Posterior vena cava (tissue), 2 donors: ENCODE measurements around the gene TPRKB. TPM values are rescaled to one million over a fixed set of nuclear protein-coding genes. Genes with fewer than 3 reads are reported as not detected.

Experiments used
- total RNA-seq, 2 donors: library from RNA; stranded (reverse); fragmentation: NEBNext Ultra II Directional; extraction: Animal tissue kit (Norgen Biotek cat#: 25700); gene quantifications; one replicate each; pipeline ENCODE4 v1.2.1, GENCODE V29; 2021
- donor health status: DM: yes; HTN: yes; CAD: no.
- donor health status: DM: yes; HTN: yes; CAD: no.

The TPRKB gene
- total RNA-seq, 2 donors from 2014 or later = 27.1 to 27.7 TPM

Other genes with a start within 250 kb of the TPRKB start
- not detected for gene NAT8, start 94.9 kb downstream of the TPRKB start, total RNA-seq
- gene DUSP11, start 42.8 kb upstream of the TPRKB start, total RNA-seq = 10 to 100 TPM; 17.0 to 17.3 TPM
- not detected for gene C2orf78, start 46.8 kb upstream of the TPRKB start, total RNA-seq
- 10 to 100 TPM; 32.4 to 38.7 TPM for gene STAMBP, start 91.6 kb upstream of the TPRKB start, total RNA-seq
- gene ACTG2, start 155.7 kb upstream of the TPRKB start, total RNA-seq = 1,000 to 10,000 TPM; 2,422 to 4,458 TPM
- gene DGUOK, start 189.5 kb upstream of the TPRKB start, total RNA-seq = 10 to 100 TPM; 36.1 to 41.9 TPM
- gene TET3, start 247.6 kb upstream of the TPRKB start, total RNA-seq = 1 to 10 TPM; 6.6 to 8.5 TPM